Measurements from ENCODE around the gene CEP44. TPM values are rescaled to one million over a fixed set of nuclear protein-coding genes. Genes with fewer than 3 reads are reported as not detected.

The CEP44 gene
- total RNA-seq, 1 experiment from 2014 or later = 20.0 TPM

DNA sequence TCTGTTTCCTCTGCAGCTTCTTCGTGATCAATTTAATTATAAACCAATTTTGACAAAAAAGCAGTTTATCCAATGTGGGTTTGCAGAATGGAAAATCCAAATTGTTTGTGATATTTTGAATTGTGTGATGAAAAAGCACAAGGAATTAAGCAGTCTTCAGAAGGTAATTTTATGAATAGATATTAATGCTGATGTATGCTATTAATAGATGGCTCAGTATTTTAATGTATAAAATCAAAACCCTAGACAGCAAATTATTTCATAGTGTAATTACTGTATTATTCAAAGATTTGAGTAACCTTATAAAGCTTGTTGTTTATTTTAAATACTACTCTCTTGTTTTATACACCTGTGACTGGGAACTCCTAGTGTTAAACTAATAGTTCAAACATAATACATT is 20.0 kb downstream of the CEP44 start:
- POLR2A ChIA-PET = no interaction called here
- H3K4me3 Mint-ChIP-seq (ENCODE audit: unreplicated experiment) = no peak overlapping the region

GRCh38 chr4:174304664-174305063 is 21.0 kb downstream of the CEP44 start:
- Mint-ChIP-seq H3K36me3 (ENCODE audit: insufficient read depth, unreplicated experiment) (peaks cover 7% of the 10 kb centered on the region), H3K4me1 (ENCODE audit: low read depth, unreplicated experiment) (no peaks in the 10 kb centered on the region), H3K4me3 (ENCODE audit: unreplicated experiment) (no peak overlapping the region), H3K9me3 (ENCODE audit: unreplicated experiment) (no peaks in the 10 kb centered on the region), H3K27me3 (ENCODE audit: insufficient read depth, unreplicated experiment) (no peaks in the 10 kb centered on the region), H3K27ac (ENCODE audit: unreplicated experiment) (no peak overlapping the region)
- ChIA-PET CTCF (no interaction called here), POLR2A (no interaction called here)
- BruUV-seq (replicated peaks) = no TSS peak
- Histone ChIP-seq H3K4me1 (no peaks in the 10 kb centered on the region), H3K36me3 (ENCODE audit: control insufficient read depth, insufficient read depth, low read length) (no peaks in the 10 kb centered on the region), H3K9me3 (no peaks in the 10 kb centered on the region), H3K4me3 (ENCODE audit: low read depth, low read length) (no peak overlapping the region), H3K27me3 (replicated peaks; ENCODE audit: control insufficient read depth, insufficient read depth, low read length) (no peaks in the 10 kb centered on the region)
- intact Hi-C loops (cut with micrococcal nuclease; ENCODE audit: unreplicated experiment) = no loop called here
- DNase-seq = no peak
- TF ChIP-seq, protein P1, sequence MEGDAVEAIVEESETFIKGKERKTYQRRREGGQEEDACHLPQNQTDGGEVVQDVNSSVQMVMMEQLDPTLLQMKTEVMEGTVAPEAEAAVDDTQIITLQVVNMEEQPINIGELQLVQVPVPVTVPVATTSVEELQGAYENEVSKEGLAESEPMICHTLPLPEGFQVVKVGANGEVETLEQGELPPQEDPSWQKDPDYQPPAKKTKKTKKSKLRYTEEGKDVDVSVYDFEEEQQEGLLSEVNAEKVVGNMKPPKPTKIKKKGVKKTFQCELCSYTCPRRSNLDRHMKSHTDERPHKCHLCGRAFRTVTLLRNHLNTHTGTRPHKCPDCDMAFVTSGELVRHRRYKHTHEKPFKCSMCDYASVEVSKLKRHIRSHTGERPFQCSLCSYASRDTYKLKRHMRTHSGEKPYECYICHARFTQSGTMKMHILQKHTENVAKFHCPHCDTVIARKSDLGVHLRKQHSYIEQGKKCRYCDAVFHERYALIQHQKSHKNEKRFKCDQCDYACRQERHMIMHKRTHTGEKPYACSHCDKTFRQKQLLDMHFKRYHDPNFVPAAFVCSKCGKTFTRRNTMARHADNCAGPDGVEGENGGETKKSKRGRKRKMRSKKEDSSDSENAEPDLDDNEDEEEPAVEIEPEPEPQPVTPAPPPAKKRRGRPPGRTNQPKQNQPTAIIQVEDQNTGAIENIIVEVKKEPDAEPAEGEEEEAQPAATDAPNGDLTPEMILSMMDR (IDR thresholded peaks at IDR 0.05; ENCODE audit: insufficient read depth in 1 of 2, low read depth in 1 of 2, low read length in 1 of 2, severe bottlenecking in 1 of 2, unreplicated experiment in 1 of 2) = no peak

More for the DNA sequence above, 20.0 kb downstream of the CEP44 start:
- Mint-ChIP-seq H3K27me3 (ENCODE audit: insufficient read depth, unreplicated experiment) (no peaks in the 10 kb centered on the region), H3K9me3 (ENCODE audit: unreplicated experiment) (no peaks in the 10 kb centered on the region), H3K36me3 (ENCODE audit: insufficient read depth, unreplicated experiment) (peaks cover 7% of the 10 kb centered on the region), H3K27ac (ENCODE audit: unreplicated experiment) (no peak overlapping the region), H3K4me1 (ENCODE audit: low read depth, unreplicated experiment) (no peaks in the 10 kb centered on the region)
- intact Hi-C loops (cut with micrococcal nuclease; ENCODE audit: unreplicated experiment) = no loop called here
- Histone ChIP-seq H3K27me3 (replicated peaks; ENCODE audit: control insufficient read depth, insufficient read depth, low read length) (no peaks in the 10 kb centered on the region), H3K36me3 (ENCODE audit: control insufficient read depth, insufficient read depth, low read length) (no peaks in the 10 kb centered on the region), H3K9me3 (no peaks in the 10 kb centered on the region), H3K4me3 (ENCODE audit: low read depth, low read length) (no peak overlapping the region), H3K4me1 (no peaks in the 10 kb centered on the region)
- TF ChIP-seq, protein P1 (IDR thresholded peaks at IDR 0.05; ENCODE audit: insufficient read depth in 1 of 2, low read depth in 1 of 2, low read length in 1 of 2, severe bottlenecking in 1 of 2, unreplicated experiment in 1 of 2) = no peak
- no peak for DNase-seq
- CTCF ChIA-PET = no interaction called here
- BruUV-seq (replicated peaks) = no TSS peak

DNA sequence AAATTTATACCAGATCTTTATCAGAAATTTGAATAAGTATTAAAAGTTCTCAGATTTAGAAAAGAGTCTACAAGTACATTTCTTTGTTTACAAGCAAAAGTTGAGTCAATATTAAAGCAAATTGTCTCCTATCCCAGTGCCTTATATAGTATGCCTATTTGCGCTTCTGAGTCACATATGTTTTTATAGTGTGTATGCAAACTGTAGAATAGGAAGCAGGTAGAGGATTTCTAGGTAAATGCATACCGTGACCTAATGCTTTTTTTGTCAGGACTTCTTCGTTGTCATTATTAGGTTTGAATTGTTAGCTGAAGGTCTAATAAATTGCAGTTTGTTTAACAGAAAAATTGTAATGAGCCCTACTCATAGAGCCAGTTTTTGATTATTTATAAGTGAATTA is 22.2 kb downstream of the CEP44 start:
- ChIA-PET POLR2A (no interaction called here), CTCF (no interaction called here)
- Mint-ChIP-seq H3K9me3 (ENCODE audit: unreplicated experiment) (no peaks in the 10 kb centered on the region), H3K36me3 (ENCODE audit: insufficient read depth, unreplicated experiment) (no peaks in the 10 kb centered on the region), H3K4me3 (ENCODE audit: unreplicated experiment) (no peak overlapping the region), H3K4me1 (ENCODE audit: low read depth, unreplicated experiment) (no peaks in the 10 kb centered on the region), H3K27me3 (ENCODE audit: insufficient read depth, unreplicated experiment) (no peaks in the 10 kb centered on the region), H3K27ac (ENCODE audit: unreplicated experiment) (no peak overlapping the region)
- no TSS peak for BruUV-seq (replicated peaks)
- intact Hi-C loops (cut with micrococcal nuclease; ENCODE audit: unreplicated experiment) = no loop called here
- H3K27me3 ChIP-seq (replicated peaks; ENCODE audit: control insufficient read depth, insufficient read depth, low read length) = no peaks in the 10 kb centered on the region
- no peak overlapping the region for H3K4me3 ChIP-seq (ENCODE audit: low read depth, low read length)
- no peaks in the 10 kb centered on the region for H3K4me1 ChIP-seq
- no peaks in the 10 kb centered on the region for H3K36me3 ChIP-seq (ENCODE audit: control insufficient read depth, insufficient read depth, low read length)
- TF ChIP-seq, protein P1 (IDR thresholded peaks at IDR 0.05; ENCODE audit: insufficient read depth in 1 of 2, low read depth in 1 of 2, low read length in 1 of 2, severe bottlenecking in 1 of 2, unreplicated experiment in 1 of 2) = no peak
- no peaks in the 10 kb centered on the region for H3K9me3 ChIP-seq
- DNase-seq = no peak

Data from Caco-2 (cell line).